ENCODE results near the gene KCND3. TPM values are rescaled to one million over a fixed set of nuclear protein-coding genes. Genes with fewer than 3 reads are reported as not detected.

The KCND3 gene
- total and polyA plus RNA-seq, 2 experiments from 2014 or later, result 0.10 to 0.18 TPM

GRCh38 chr1:111803951-111804350 lies 185.5 kb downstream of the KCND3 start (continued):
- TF ChIP-seq ETS1 (IDR thresholded peaks at IDR 0.05) (no peak), EZH2 (IDR thresholded peaks at IDR 0.05; ENCODE audit: low read depth, unreplicated experiment) (no peak), REST (IDR thresholded peaks at IDR 0.05; ENCODE audit: unreplicated experiment) (no peak), ZNF331 (CRISPR knock-in tag; IDR thresholded peaks at IDR 0.05; ENCODE audit: low read depth) (no peak)

DNA sequence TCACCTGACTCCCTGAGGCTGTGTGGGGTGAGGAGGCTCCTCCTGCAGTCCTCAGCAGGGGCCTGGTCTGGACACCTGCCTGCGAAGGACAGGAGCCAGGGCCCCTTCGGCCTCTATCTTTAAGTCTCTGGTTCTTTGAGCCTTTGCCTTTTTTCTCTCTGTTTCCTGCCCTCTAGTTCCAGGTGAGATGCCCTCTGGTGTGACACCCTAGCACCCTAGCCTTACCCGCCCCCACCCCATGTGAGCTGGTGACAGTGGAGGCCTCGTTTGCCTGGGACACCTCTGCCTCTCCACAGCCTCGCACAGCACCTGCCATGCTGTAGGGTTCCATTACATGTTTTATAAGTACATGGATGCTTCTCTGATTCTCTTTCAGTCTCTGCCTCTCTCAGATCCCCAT lies 186.5 kb downstream of the KCND3 start:
- Histone ChIP-seq H3F3A (replicated peaks; ENCODE audit: low read depth) (no peaks in the 10 kb centered on the region), H3K4me3 (no peak overlapping the region), H3K9me2 (ENCODE audit: insufficient read depth) (no peaks in the 10 kb centered on the region), H3K4me1 (ENCODE audit: insufficient read depth) (no peaks in the 10 kb centered on the region), H2AFZ (no peak overlapping the region), H3K4me2 (no peak overlapping the region), H3K79me2 (replicated peaks; ENCODE audit: insufficient read depth) (no peaks in the 10 kb centered on the region), H3K27me3 (ENCODE audit: insufficient read depth) (no peaks in the 10 kb centered on the region), H3K27ac (ENCODE audit: low read depth) (no peak overlapping the region), H3K36me3 (ENCODE audit: insufficient read depth) (no peaks in the 10 kb centered on the region), H4K20me1 (replicated peaks; ENCODE audit: insufficient read depth) (no peaks in the 10 kb centered on the region)
- no peak overlapping the region for H3K4me3 Mint-ChIP-seq
- no peaks in the 10 kb centered on the region; the same call in 2 of the 3 replicates for H3K9me3 Mint-ChIP-seq
- H3K36me3 Mint-ChIP-seq (ENCODE audit: low read depth), result no peaks in the 10 kb centered on the region
- DNase-seq (ENCODE audit: low spot score) (no peak), ATAC-seq (no peak)
- no peaks in the 10 kb centered on the region for H3K27me3 Mint-ChIP-seq (ENCODE audit: insufficient read depth, low read depth, poor library complexity)
- TF ChIP-seq ETS1 (IDR thresholded peaks at IDR 0.05), result no peak
- H3K27ac Mint-ChIP-seq, result no peak overlapping the region
- H3K4me1 Mint-ChIP-seq, result no peaks in the 10 kb centered on the region; the same call in 2 of the 3 replicates

DNA sequence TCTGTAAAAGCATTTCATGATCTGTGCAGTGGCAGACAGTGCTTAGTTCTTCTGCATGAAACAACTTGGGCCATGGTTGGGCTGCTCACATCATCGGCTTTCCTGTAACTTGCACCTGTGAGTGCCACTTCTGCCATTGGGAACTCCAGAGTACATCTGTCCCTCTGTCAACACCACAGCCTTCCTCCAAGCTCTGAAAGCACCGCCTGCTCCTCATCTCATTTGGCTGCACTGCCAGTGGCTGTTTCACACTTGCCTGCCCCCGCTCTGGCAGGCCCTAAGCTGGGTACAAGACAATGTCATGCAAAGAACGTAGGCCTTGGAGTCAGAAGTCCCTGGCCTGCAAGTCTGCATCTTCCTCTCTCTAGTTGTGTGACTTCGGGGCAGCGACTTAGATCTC lies 187.4 kb downstream of the KCND3 start:
- TF ChIP-seq ZNF114 (CRISPR knock-in tag; IDR thresholded peaks at IDR 0.05), result no peak
- no peak for TF ChIP-seq CREB1 (CRISPR knock-in tag; IDR thresholded peaks at IDR 0.05; ENCODE audit: low read depth)
- TF ChIP-seq ETS1 (IDR thresholded peaks at IDR 0.05), result no peak
- no peak for TF ChIP-seq ZNF331 (CRISPR knock-in tag; IDR thresholded peaks at IDR 0.05; ENCODE audit: low read depth)
- no peak for TF ChIP-seq STAT1 (IDR thresholded peaks at IDR 0.05; ENCODE audit: unreplicated experiment)
- no peak for TF ChIP-seq JUNB (IDR thresholded peaks at IDR 0.05; ENCODE audit: unreplicated experiment)
- no peak for TF ChIP-seq EZH2phosphoT487 (IDR thresholded peaks at IDR 0.05; ENCODE audit: unreplicated experiment)
- Mint-ChIP-seq H3K27ac (no peak overlapping the region), H3K27me3 (ENCODE audit: insufficient read depth, low read depth, poor library complexity) (no peaks in the 10 kb centered on the region), H3K36me3 (ENCODE audit: low read depth) (no peaks in the 10 kb centered on the region), H3K4me3 (no peak overlapping the region), H3K9me3 (no peaks in the 10 kb centered on the region; the same call in 2 of the 3 replicates), H3K4me1 (no peaks in the 10 kb centered on the region; the same call in 2 of the 3 replicates)
- Histone ChIP-seq H3K27ac (ENCODE audit: low read depth) (no peak overlapping the region), H2AFZ (no peak overlapping the region), H3K4me1 (ENCODE audit: insufficient read depth) (no peaks in the 10 kb centered on the region), H3K9me2 (ENCODE audit: insufficient read depth) (no peaks in the 10 kb centered on the region), H3K4me3 (no peak overlapping the region), H3K36me3 (ENCODE audit: insufficient read depth) (no peaks in the 10 kb centered on the region), H3K79me2 (replicated peaks; ENCODE audit: insufficient read depth) (no peaks in the 10 kb centered on the region), H4K20me1 (replicated peaks; ENCODE audit: insufficient read depth) (no peaks in the 10 kb centered on the region), H3K27me3 (ENCODE audit: insufficient read depth) (no peaks in the 10 kb centered on the region), H3F3A (replicated peaks; ENCODE audit: low read depth) (no peaks in the 10 kb centered on the region), H3K4me2 (no peak overlapping the region)
- ATAC-seq (no peak), DNase-seq (ENCODE audit: low spot score) (no peak)
